Measurements from ENCODE around the gene TOM1L2.

TOM1L2 gene

DNA sequence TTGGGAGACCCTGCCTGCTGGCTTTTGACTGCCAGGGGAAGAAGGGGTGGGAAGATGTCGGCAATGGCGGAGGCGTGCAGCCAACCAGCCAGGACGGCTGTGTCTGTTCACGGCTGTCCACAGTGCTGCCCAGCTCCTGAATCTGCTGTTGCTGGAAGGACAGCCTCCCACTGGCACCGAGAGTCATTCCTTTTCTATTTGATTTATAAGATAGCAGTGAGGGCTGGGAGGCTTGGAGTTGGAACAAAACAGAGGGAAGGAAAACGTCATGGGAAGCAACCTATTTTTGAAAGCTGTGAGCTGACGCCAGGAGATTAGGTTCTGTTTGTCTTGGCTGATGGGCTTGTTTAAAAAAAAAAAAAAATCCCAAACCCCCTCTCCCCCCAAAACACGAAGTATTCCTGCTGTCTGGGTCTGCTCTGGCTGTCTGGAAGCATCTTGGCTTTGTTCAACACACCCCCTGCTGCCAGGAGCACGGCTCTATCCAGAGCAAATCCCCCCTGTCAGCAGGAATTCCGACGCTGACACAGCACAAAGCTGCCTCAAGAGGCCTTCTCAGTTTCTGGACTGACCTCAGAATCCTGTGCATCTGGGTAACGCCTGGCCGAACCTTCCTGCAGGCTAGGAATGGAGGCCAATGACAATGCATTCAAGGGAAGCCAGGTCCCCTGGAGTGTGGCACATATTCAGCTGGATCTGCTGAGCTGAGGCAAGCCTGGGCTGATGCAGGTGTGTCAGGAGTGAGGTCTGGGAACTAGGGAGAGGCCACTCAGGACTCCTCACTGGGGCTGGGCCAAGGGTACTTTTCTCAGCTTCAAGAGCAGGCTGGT, 94.5 kb downstream of the TOM1L2 start:
- no peak for DNase-seq (ENCODE audit: low spot score)
- TF ChIP-seq, protein P1, sequence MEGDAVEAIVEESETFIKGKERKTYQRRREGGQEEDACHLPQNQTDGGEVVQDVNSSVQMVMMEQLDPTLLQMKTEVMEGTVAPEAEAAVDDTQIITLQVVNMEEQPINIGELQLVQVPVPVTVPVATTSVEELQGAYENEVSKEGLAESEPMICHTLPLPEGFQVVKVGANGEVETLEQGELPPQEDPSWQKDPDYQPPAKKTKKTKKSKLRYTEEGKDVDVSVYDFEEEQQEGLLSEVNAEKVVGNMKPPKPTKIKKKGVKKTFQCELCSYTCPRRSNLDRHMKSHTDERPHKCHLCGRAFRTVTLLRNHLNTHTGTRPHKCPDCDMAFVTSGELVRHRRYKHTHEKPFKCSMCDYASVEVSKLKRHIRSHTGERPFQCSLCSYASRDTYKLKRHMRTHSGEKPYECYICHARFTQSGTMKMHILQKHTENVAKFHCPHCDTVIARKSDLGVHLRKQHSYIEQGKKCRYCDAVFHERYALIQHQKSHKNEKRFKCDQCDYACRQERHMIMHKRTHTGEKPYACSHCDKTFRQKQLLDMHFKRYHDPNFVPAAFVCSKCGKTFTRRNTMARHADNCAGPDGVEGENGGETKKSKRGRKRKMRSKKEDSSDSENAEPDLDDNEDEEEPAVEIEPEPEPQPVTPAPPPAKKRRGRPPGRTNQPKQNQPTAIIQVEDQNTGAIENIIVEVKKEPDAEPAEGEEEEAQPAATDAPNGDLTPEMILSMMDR (IDR thresholded peaks at IDR 0.05; ENCODE audit: extremely low read depth, missing control alignments) = no peak

DNA sequence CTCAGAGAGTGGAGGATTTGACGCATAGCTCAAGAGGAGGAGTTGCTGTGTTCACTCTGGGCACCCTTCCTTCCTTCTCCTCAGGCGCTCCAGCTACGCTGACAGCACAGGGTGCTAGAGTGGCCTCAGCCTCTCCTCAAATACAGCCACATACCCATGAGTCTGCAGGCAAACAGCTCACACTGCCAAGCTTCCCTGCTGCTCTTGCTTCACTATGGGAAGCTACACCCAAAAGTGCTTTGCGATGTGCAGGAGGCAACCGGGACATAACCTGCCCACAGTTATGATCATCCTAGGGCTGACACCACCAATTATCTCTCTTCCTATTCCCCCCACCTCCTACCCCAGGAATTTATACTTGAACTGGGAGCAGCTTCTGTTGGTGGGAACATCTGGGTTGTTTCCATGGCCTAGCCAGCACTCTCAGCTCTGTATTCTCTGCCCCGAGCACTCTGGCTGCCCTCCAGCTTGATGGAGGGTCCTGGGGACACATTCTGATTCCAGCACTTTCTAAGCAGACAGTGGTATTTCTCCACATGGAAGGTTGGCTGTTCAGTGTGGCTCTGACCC, 95.2 kb downstream of the TOM1L2 start:
- TF ChIP-seq, protein P1 (IDR thresholded peaks at IDR 0.05; ENCODE audit: extremely low read depth, missing control alignments) = no peak
- DNase-seq (ENCODE audit: low spot score) = no peak

DNA sequence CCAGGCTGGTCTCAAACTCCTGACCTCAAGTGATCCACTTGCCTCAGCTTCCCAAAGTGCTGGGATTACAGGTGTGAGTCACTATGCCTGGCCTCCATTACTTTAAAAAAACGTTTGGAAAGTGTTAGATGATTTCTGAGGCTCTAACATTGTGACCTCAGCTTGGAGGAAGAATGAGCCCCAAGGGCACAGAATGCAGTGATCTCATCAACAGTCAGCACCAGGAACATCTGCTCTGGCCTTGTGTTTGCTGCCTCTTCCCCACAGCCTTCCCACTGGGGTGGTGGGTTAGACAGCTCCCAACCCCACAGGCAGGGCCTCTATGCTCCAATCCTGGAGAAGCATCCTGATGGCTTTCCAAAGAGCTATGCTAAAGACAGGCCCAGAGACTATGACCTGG, 97.7 kb downstream of the TOM1L2 start:
- no peak for DNase-seq (ENCODE audit: low spot score)
- TF ChIP-seq, protein P1 (IDR thresholded peaks at IDR 0.05; ENCODE audit: extremely low read depth, missing control alignments) = no peak

- no peak for DNase-seq (ENCODE audit: low spot score)
- TF ChIP-seq, protein P1 (IDR thresholded peaks at IDR 0.05; ENCODE audit: extremely low read depth, missing control alignments) = no peak
Measured at GRCh38 chr17:17873450-17873991, 98.7 kb downstream of the TOM1L2 start.

DNA sequence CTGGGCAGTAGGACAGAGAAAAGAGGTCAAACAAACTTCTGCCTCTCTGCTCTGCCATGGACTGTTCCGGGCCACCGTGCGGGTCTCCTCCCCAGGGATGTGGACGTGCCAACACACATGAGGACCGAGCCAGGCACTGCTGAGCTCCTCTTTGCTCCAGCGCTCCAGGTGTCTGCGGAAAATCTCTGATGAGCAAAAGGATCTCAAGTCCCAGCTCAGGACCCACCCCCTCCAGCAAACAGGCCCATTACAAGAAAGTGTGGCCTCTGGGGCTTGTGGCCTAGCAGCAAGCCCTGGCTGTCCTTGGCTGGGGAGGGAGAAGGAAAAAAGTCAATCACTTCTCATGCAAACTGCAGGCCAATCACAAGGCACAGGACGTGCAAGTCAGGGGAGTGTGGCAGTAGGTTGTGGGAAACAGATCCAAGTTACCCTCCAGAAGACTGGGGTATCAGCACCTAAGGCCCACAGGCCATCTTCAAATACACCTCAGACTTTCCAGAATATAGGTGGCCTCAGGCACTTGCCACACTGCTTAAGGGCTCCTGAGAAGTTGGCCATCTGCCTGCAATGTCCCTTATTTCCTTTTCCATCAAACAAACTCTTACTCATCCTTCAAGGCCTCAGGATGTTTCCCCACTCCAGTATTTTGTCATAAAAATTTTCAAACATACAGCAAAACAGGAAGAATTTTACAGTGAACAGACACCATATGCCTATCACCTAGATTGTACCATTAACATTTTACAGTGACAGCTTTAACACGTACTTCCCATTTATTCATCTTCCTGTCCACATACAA, 99.5 kb downstream of the TOM1L2 start:
- TF ChIP-seq, protein P1 (IDR thresholded peaks at IDR 0.05; ENCODE audit: extremely low read depth, missing control alignments) = no peak
- no peak for DNase-seq (ENCODE audit: low spot score)

DNA sequence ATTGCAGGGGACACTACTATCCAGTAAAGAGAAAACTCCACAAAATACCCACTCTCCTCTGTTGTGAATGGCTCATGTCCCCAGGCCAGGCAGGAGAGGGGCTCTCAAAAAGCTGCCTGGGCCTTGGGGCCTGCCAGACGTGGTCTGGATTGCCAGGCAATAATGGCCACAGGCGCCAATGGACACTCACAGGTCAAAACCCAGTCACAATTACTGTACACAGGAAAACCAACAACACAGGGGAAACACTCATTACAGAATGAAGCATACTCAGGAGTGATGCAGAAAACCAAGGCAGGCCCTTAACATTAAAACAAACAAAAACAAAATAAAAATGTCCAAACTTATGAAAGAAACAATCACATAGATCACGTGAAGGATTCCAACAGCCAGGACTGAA, 100.3 kb downstream of the TOM1L2 start:
- TF ChIP-seq, protein P1 (IDR thresholded peaks at IDR 0.05; ENCODE audit: extremely low read depth, missing control alignments) = no peak
- no peak for DNase-seq (ENCODE audit: low spot score)

All from GM20000 (cell line).